Left ventricle myocardium superior (tissue), 1 donor: ENCODE results near the gene BAIAP2L1. TPM values are rescaled to one million over a fixed set of nuclear protein-coding genes. Genes with fewer than 3 reads are reported as not detected.
A peak's percentile ranks its signal among the peaks of the same experiment; 100 is the strongest.
"Not testable (repeated sequence)": the region's sequence is repeated elsewhere in the genome, so short reads cannot be mapped to it uniquely, and the experiment has no call there.

Experiments
- ATAC-seq: fragments of 200-7000 bp; cut with Tn5 transposase; one replicate; pipeline ENCODE4 v1.9.1; 2020; ENCODE audit warnings: mild to moderate bottlenecking, moderate library complexity
- DNase-seq: peaks from one replicate; pipeline ENCODE4 v3.0.0-alpha.2; 2020
- intact Hi-C: fragments of 100-400 bp; cut with micrococcal nuclease; formaldehyde crosslinking; loops from one replicate; pipeline ENCODE4 v1.11.0; 2022
- long read RNA-seq: library from polyadenylated mRNA; unstranded; transcript quantifications from one replicate; pipeline ENCODE4 v2.0.0, GENCODE V29; 2021
- total RNA-seq: library from RNA; stranded (reverse); fragmentation: NEBNext Ultra II Directional; extraction: Animal tissue kit (Norgen Biotek cat#: 25700); gene quantifications from one replicate; pipeline ENCODE4 v1.2.1, GENCODE V29; 2021
- donor health status: DM: no; HTN: yes; CAD: no; lungs with severe emphysema.

BAIAP2L1 gene
- 2.0 TPM for total RNA-seq
- long read RNA-seq, partial matches to known transcripts: 1 of 1 reads
- long read RNA-seq, other reads (novel, unspliced or antisense): 0 of 1 reads

- ATAC-seq: peak; percentile 99
- peak; percentile 87 for DNase-seq
- intact Hi-C loops: no loop called here
These were observed at the start of gene BAIAP2L1 for GRCh38 chr7:98400542-98401340. Gene BAIAP2L1 (minus strand): TSS chr7:98401090. CDS start chr7:98400852, 238 bp downstream.

DNA sequence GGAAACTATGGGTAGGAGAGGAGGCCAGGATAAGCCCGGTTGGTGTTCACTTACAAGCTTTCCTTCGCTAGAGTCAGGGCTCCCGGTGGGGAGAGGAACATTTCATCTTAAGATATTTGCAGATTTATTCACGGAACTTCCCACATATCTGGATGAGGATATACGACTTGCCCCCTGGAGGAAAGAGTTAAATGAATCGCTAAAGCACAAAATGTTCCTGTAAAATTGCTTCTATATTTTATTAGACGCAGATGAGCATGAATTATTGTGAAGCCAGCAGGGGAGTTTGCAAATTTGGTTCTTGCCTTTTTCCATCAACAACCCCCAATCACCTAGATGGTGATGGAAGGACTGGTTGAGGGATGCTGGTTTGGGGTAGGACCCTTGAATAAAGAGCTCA, 47.9 kb upstream of the BAIAP2L1 start:
- intact Hi-C loops: no loop called here
- DNase-seq (no peak), ATAC-seq (no peak)

- DNase-seq, ATAC-seq, intact Hi-C loops: not testable (repeated sequence)
These were observed 40.1 kb upstream of the BAIAP2L1 start for GRCh38 chr7:98440992-98441391.

- DNase-seq (no peak), ATAC-seq (no peak)
- intact Hi-C loops: no loop called here
These were observed 38.6 kb upstream of the BAIAP2L1 start for GRCh38 chr7:98439484-98439883.

GRCh38 chr7:98434087-98434486, 33.2 kb upstream of the BAIAP2L1 start:
- intact Hi-C loops: loop anchor here (5.0 kb wide), 1 partner anchor 403 kb away; no protein-coding TSS in a partner anchor
- DNase-seq (no peak), ATAC-seq (no peak)

DNA sequence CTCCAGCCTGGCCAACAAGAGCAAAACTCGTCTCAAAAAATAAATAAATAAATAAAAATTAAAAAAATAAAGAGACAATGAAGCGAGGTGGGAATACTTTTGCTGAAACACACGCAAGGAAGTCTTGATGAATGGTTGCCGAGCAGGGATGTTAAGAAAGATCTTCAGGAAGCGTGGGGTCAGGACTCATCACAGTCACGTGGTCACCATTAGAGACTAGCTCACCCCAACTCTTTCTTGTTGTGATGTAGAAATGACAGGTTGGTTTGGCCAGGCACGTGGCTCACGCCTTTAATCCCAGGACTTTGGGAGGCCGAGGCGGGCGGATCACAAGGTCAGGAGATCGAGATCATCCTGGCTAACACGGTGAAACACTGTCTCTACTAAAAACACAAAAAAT, 28.9 kb upstream of the BAIAP2L1 start:
- ATAC-seq (no peak), DNase-seq (no peak)
- intact Hi-C loops: loop anchor here (5.0 kb wide), 1 partner anchor 408 kb away; no protein-coding TSS in a partner anchor

GRCh38 chr7:98423043-98423442, 22.2 kb upstream of the BAIAP2L1 start:
- intact Hi-C loops: no loop called here

DNA sequence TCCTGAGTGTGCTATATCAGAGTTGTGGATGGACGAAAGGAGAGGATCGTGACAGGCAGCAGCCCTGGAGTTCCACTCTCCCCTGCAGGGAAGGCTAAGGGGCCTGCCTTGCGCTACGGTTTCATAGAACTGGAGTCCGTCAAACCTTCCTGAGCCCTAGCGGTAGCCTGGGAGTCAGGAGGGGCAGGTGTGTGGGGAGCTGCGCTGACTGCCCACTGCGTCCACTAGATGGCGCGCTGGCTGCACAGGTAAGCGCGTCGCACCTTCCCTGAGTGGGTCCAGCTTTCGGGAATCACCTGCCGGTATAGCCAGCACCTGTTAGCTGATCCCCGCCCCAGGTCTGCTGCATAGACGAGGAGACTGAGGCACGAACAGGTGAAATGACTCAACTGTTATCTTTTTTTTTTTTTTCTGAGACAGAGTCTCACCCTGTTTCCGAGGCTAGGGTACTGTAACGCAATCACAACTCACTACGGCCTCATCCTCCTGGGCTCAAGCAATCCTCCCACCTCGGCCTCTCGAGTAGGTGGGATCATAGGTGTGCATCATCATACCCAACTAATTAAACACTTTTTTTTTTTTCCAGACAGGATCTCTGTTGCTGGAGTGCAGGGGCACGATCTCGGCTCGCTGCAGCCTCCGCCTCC, 20.2 kb upstream of the BAIAP2L1 start:
- intact Hi-C loops: no loop called here
- ATAC-seq (peak; percentile 65), DNase-seq (peak; percentile 50)

More at GRCh38 chr7:98423043-98423442, 22.2 kb upstream of the BAIAP2L1 start:
- ATAC-seq: no peak
- DNase-seq: no peak

- ATAC-seq, intact Hi-C loops, DNase-seq: not testable (repeated sequence)
These were observed 19.1 kb upstream of the BAIAP2L1 start for GRCh38 chr7:98419988-98420387.

- ATAC-seq: not testable (repeated sequence)
These were observed 18.4 kb upstream of the BAIAP2L1 start for GRCh38 chr7:98419316-98419691.

DNA sequence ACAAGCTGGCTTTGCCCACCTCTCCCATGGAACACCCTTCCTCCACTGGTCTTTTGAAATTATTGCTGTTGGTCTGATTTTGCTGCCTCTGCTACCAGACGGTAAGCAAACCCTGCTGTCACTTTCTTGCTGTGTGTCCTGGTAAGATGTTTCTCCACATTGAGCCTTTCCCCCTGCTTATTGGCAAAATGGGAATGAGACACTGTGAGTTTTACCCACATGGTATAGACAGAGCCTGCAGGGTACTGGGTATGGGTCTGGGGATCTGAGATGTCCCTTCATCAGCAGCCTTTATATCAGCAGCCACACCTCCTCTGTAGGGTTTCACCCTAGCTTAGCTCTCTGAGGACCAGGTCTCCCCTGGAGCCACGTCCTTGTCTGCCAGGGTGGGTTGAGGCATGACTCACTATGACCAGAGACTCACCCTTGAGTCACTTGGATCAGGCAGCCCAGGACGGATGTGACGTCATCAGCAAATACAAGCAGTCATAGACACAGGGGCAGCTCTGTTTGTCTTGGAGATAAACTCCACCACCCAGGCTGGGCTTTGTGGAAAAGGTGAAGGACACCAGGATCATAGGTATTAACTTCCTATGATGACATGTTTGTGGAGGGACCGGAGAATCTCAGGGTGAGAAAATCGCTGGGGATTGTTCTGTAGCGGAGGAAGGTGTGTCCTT, 17.9 kb upstream of the BAIAP2L1 start:
- DNase-seq (no peak), ATAC-seq (no peak)
- intact Hi-C loops: no loop called here

More at GRCh38 chr7:98419316-98419691, 18.4 kb upstream of the BAIAP2L1 start:
- intact Hi-C loops, DNase-seq: not testable (repeated sequence)

DNA sequence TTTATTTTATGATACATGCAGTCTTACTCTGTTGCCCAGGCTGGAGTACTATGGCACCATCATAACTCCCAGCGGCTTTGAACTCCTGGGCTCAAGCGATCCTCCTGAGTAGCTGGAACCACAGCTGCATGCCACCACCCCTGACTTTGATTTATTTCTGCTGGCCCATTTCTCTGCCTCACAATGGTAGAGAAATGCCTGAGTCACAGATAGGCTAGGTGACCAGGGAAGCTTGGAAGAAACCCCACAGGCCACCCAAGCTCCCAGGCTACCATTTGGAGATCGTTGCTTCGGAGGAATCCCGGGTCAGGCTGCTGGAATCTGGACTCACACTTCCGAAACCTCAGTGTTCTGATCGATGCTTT, 17.4 kb upstream of the BAIAP2L1 start:
- DNase-seq: no peak
- ATAC-seq: no peak
- intact Hi-C loops: no loop called here

GRCh38 chr7:98417604-98418270, 16.8 kb upstream of the BAIAP2L1 start:
- ATAC-seq, intact Hi-C loops, DNase-seq: not testable (repeated sequence)

DNA sequence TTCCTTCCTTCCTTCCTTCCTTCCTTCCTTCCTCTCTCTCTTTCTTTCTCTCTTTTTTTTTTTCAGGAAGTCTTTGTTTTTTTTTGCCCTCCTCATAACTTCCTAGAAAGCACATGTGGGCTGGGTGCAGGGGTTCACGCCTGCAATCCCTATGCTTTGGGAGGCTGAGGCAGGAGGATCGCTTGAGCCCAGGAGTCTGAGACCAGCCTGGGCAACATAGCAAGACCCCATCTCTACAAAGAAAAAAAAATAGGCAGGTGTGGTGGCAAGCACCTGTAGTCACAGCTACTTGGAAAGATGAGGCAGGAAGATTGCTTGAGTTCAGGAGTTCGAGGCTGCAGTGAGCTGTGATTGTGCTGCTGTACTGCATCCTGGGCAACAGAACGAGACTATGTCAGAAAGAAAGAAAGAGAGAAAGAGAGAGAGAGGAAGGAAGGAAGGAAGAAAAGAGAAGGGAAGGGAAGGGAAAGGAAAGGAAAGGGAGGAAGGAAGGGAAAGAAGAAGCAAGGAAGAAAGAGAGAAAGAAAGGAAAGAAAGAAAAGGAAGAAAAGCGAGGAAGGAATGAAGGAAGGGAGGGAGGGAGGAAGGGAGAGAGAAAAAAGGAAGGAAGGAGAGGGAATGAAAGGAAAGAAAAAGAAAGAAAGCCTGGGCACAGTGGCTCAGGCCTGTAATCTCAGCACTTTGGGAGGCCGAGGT, 13.5 kb upstream of the BAIAP2L1 start:
- ATAC-seq: no peak
- DNase-seq: no peak
- intact Hi-C loops: no loop called here

DNA sequence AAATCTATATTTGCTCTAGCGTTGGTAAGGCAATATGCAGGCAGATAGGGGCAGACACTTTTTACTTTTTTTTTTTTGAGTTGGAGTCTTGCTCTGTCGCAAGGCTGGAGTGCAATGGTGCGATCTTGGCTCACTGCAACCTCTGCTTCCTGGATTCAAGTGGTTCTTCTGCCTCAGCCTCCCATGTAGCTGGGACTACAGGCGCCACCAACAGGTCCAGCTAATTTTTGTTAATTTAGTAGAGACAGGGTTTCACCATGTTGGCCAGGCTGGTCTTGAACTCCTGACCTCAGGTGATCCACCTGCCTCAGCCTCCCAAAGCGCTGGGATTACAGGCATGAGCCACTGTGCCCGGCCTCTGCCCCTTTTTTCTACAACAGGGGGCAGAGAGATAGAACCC, 12.8 kb upstream of the BAIAP2L1 start:
- DNase-seq, intact Hi-C loops, ATAC-seq: not testable (repeated sequence)

DNA sequence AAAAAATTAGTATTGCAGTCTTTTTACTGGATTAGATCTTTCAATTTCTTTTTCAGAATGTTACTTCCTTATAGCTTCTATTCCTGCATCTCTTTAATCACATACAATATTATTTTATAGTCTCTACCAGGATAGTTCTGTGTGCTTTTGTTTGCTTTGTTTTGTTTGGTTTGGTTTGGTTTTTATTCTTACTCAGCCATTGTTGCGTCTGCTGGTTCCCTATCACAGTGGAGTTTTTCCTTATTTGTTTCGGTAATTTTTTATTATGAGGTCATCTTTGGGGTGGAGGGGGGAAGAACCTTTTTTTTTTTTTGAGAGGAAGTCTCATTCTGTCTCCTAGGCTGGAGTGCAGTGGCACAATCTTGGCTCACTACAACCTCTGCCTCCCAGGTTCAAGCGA, 9.0 kb upstream of the BAIAP2L1 start:
- DNase-seq (no peak), ATAC-seq (no peak)
- intact Hi-C loops: no loop called here

- intact Hi-C loops, ATAC-seq, DNase-seq: not testable (repeated sequence)
These were observed 7.3 kb upstream of the BAIAP2L1 start for GRCh38 chr7:98408146-98408545.

GRCh38 chr7:98406827-98407226, 5.9 kb upstream of the BAIAP2L1 start:
- DNase-seq (no peak), ATAC-seq (no peak)
- intact Hi-C loops: no loop called here

- intact Hi-C loops: no loop called here
- DNase-seq: no peak
- ATAC-seq: no peak
These were observed 4.0 kb upstream of the BAIAP2L1 start for GRCh38 chr7:98404840-98405239.
